ENCODE data around the gene PTPRN2.
"Not testable (repeated sequence)": the region's sequence is repeated elsewhere in the genome, so short reads cannot be mapped to it uniquely, and the experiment has no call there.

The PTPRN2 gene

DNA sequence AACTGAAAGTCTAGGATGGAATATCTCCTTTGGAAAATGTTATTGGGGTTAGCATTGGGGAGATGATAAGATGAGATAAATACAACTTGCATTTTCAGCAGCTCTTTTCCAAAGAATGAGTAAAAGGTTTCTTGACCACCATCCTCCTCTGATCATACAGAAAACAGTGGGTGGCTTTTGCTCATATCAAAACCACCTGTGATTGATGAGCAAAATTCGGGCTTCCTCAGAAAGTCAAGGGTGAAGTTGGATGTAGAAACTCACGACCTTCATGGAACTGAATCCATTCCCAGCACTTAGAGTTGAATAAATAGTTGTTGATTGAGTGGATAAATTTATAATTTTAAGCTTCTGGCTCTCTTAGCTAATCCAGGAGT is 1092.5 kb downstream of the PTPRN2 start:
- DNase-seq (ENCODE audit: low spot score): no peak

DNA sequence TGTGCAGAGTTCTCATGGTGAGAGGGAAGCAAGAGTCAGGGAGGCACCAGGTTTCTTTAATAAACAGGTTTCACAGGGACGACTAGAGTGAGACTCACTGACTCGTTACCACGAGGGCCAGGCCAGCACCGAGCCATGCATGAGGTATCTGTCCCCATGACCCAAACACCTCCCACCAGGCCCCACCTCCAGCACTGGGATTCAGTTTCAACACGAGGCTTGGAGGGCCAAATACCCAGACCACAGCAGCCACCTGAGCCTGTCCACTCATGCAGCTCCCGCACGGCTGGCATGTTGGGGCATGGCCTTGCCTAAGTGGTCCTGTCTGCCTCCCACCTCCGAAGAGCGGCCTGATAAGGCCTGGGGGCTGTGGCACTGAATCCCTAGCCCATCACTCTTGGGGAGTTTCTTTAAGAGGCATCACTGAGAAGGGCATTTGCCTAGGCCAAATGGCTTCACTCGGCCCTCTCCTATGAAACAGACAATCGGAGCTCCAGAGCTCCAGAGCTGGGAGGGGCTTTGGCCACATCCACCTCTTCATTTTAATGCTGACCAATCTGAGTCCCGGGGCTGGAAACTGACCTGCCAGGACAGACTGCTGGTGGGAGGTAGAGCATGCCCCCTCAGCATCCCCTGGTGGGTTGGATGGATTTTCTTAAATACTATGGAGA is 1093.0 kb downstream of the PTPRN2 start:
- no peak for DNase-seq (ENCODE audit: low spot score)

- no peak for DNase-seq (ENCODE audit: low spot score)
Measured at GRCh38 chr7:157493776-157494175, 1093.8 kb downstream of the PTPRN2 start.

DNA sequence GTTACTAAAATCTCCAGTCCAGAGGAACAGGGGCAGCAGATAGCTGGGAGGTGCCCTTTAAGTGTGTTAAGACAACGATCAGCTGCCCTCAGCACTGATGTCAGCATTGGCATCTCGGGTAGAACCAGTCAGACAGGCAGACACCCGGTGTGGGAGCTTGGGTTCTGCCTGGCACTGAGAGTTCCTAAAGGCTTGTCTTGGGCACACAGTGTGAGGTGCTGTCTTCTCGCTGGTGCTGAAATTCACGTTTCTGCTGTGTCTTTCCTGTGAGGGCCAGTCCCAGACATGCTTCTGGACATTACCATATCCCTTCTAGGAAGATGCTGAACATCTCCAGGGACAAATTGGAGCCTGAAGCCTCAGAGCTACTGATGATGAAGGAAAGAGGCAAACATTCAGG is 1094.6 kb downstream of the PTPRN2 start:
- no peak for DNase-seq (ENCODE audit: low spot score)

DNA sequence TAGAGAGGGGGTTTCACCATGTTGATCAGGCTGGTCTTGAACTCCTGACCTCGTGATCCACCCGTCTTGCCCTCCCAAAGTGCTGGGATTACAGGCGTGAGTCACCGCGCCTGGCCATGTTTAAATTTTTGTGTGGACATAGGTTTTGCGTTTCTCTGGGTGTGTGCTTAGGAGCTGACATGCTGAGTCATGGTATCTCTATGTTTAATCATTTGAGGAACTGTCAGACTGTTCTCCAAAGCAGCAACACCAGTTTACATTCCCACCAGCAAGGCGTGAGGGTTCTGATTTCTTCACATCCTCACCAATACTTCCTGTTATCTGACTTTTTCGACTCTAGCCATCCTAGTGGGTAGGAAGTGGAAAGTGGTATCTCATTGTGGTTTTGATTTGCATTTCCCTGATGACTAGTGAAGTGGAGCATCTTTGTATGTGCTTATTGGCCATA is 1097.1 kb downstream of the PTPRN2 start:
- peak; percentile 69 for DNase-seq (ENCODE audit: low spot score)

DNA sequence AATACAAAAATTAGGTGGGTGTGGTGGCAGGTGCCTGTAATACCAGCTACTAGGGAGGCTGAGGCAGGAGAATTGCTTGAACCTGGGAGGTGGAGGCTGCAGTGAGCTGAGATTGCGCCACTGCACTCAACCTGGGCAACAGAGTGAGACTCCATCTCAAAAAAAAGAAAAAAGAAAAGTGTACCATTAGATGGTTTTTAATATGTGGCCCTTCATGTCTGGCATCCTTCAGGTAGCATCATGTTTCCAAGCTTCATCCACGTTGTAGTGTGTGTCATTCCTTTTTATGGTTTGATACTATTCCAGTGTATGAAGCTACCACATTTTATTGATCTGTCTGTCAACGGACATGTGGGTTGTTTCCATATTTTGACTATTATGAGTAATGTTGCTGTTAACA is 1097.8 kb downstream of the PTPRN2 start:
- not testable (repeated sequence) for DNase-seq (ENCODE audit: low spot score)

Measured in LoVo (cell line).